Endothelial cell (in vitro differentiated cells): ENCODE data around the gene ZDHHC1. TPM values are rescaled to one million over a fixed set of nuclear protein-coding genes. Genes with fewer than 3 reads are reported as not detected.
"Not testable (repeated sequence)": the region's sequence is repeated elsewhere in the genome, so short reads cannot be mapped to it uniquely, and the experiment has no call there.

Source experiments
- DNase-seq: peaks from one replicate; pipeline ENCODE4 v3.0.0; 2021; ENCODE audit warnings: low spot score
- H3K27ac Mint-ChIP-seq: one replicate; pipeline ENCODE4 v1.8.0; 2021; ENCODE audit warnings: mixed read lengths, inconsistent platforms; ENCODE audit not compliant: unreplicated experiment
- H3K27me3 Mint-ChIP-seq: one replicate; pipeline ENCODE4 v1.8.0; 2021; ENCODE audit warnings: mild to moderate bottlenecking, moderate library complexity, mixed read lengths, inconsistent platforms; ENCODE audit not compliant: unreplicated experiment
- H3K36me3 Mint-ChIP-seq: one replicate; pipeline ENCODE4 v1.8.0; 2021; ENCODE audit warnings: mild to moderate bottlenecking, low read depth, mixed read lengths, inconsistent platforms; ENCODE audit not compliant: unreplicated experiment
- H3K4me1 Mint-ChIP-seq: one replicate; pipeline ENCODE4 v1.8.0; 2021; ENCODE audit warnings: mild to moderate bottlenecking, mixed read lengths, inconsistent platforms; ENCODE audit not compliant: unreplicated experiment
- H3K4me3 Mint-ChIP-seq: one replicate; pipeline ENCODE4 v1.8.0; 2021; ENCODE audit warnings: mild to moderate bottlenecking, mixed read lengths, inconsistent platforms; ENCODE audit not compliant: unreplicated experiment
- H3K9me3 Mint-ChIP-seq: one replicate; pipeline ENCODE4 v1.8.0; 2021; ENCODE audit warnings: mixed read lengths, inconsistent platforms; ENCODE audit not compliant: unreplicated experiment
- CTCF ChIP-seq: fragments of 200-600 bp; sonication (generic); IDR thresholded peaks from one replicate; pipeline ENCODE4 v1.5.0; 2021; ENCODE audit warnings: antibody characterized with exemption; ENCODE audit not compliant: unreplicated experiment
- total RNA-seq: library from RNA; stranded (reverse); fragmentation: NEBNext Ultra II Directional; extraction: Animal tissue kit (Norgen Biotek cat#: 25700); gene quantifications from one replicate; pipeline ENCODE4 v1.2.1, GENCODE V29; 2021; ENCODE audit not compliant: unreplicated experiment

ZDHHC1 gene
- total RNA-seq, 1 donor from 2014 or later = 7.2 TPM

- H3K27ac Mint-ChIP-seq = no peak overlapping the region
- no peak overlapping the region for H3K4me3 Mint-ChIP-seq
- DNase-seq = no peak
- H3K36me3 Mint-ChIP-seq = peaks cover 5% of the 10 kb centered on the region
- TF ChIP-seq CTCF = no peak
- no peaks in the 10 kb centered on the region for H3K9me3 Mint-ChIP-seq
- H3K27me3 Mint-ChIP-seq = peaks cover 1% of the 10 kb centered on the region
- H3K4me1 Mint-ChIP-seq = peaks cover 13% of the 10 kb centered on the region
These were observed 3.2 kb upstream of the ZDHHC1 start for GRCh38 chr16:67419502-67419901.

GRCh38 chr16:67417333-67418061, 1.2 kb upstream of the ZDHHC1 start:
- Mint-ChIP-seq H3K4me3 (peak overlapping the region; percentile 50), H3K27me3 (peaks cover 1% of the 10 kb centered on the region), H3K4me1 (peaks cover 12% of the 10 kb centered on the region), H3K9me3 (no peaks in the 10 kb centered on the region), H3K36me3 (peaks cover 9% of the 10 kb centered on the region), H3K27ac (no peak overlapping the region)
- no peak for DNase-seq
- no peak for TF ChIP-seq CTCF

- H3K36me3 Mint-ChIP-seq, H3K27me3 Mint-ChIP-seq, H3K9me3 Mint-ChIP-seq, DNase-seq: not testable (repeated sequence)
- H3K4me3 Mint-ChIP-seq = peak overlapping the region; percentile 91
- peaks cover 12% of the 10 kb centered on the region for H3K4me1 Mint-ChIP-seq
- H3K27ac Mint-ChIP-seq = peak overlapping the region; percentile 76
These were observed 856 bp downstream of the ZDHHC1 start for GRCh38 chr16:67415421-67415820.

- Mint-ChIP-seq H3K4me3 (peak overlapping the region; percentile 8), H3K36me3 (peaks cover 9% of the 10 kb centered on the region), H3K9me3 (no peaks in the 10 kb centered on the region), H3K27me3 (no peaks in the 10 kb centered on the region), H3K4me1 (peaks cover 12% of the 10 kb centered on the region), H3K27ac (no peak overlapping the region)
- TF ChIP-seq CTCF = no peak
- DNase-seq = no peak
These were observed 2.0 kb downstream of the ZDHHC1 start for GRCh38 chr16:67413978-67414911.

GRCh38 chr16:67412294-67412693, 4.0 kb downstream of the ZDHHC1 start:
- peaks cover 12% of the 10 kb centered on the region for H3K4me1 Mint-ChIP-seq
- peaks cover 4% of the 10 kb centered on the region for H3K27me3 Mint-ChIP-seq
- no peak overlapping the region for H3K4me3 Mint-ChIP-seq
- TF ChIP-seq CTCF = no peak
- DNase-seq = no peak
- no peaks in the 10 kb centered on the region for H3K9me3 Mint-ChIP-seq
- no peak overlapping the region for H3K27ac Mint-ChIP-seq
- peaks cover 15% of the 10 kb centered on the region for H3K36me3 Mint-ChIP-seq
